ENCODE results near the gene KPNA1. TPM values are rescaled to one million over a fixed set of nuclear protein-coding genes. Genes with fewer than 3 reads are reported as not detected.
A peak's percentile ranks its signal among the peaks of the same experiment; 100 is the strongest.

The KPNA1 gene
- total RNA-seq, 1 donor from 2014 or later, result 46.0 TPM

DNA sequence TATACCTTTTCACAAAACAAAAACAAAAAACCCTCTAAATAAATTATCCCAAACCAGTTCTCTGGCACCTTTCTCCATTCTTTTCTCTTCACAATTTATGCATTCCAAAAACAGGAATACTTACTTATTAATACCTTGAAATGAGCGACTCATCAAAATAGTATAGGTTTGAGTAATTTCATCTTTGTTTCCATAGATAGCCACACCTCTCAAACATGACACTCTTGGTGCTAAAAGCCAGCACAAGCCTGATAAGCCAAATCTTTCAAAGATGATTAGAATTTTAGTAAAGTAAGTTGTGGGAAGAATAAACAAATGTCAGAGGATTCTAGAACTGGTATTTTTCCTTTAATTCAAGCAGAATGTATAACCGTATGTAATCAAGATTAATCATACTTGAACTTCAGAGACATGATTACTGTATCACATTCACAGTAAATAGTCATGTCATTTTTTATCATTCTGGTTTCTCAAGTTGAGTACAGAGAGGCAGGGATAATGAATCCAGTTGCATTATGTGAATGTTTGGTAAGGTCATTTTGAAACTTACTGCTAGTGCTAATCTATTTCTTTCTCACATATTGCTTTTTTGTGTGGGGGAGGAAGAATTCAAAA, 86.8 kb downstream of the KPNA1 start:
- DNase-seq (ENCODE audit: low read depth), result no peak
- Histone ChIP-seq H3K36me3 (ENCODE audit: control insufficient read depth, insufficient read depth, low read length) (peaks cover 3% of the 10 kb centered on the region), H3K4me3 (ENCODE audit: low read depth, low read length) (no peak overlapping the region), H3K27me3 (ENCODE audit: control insufficient read depth, insufficient read depth, low read length) (no peaks in the 10 kb centered on the region)
- TF ChIP-seq, protein P1, sequence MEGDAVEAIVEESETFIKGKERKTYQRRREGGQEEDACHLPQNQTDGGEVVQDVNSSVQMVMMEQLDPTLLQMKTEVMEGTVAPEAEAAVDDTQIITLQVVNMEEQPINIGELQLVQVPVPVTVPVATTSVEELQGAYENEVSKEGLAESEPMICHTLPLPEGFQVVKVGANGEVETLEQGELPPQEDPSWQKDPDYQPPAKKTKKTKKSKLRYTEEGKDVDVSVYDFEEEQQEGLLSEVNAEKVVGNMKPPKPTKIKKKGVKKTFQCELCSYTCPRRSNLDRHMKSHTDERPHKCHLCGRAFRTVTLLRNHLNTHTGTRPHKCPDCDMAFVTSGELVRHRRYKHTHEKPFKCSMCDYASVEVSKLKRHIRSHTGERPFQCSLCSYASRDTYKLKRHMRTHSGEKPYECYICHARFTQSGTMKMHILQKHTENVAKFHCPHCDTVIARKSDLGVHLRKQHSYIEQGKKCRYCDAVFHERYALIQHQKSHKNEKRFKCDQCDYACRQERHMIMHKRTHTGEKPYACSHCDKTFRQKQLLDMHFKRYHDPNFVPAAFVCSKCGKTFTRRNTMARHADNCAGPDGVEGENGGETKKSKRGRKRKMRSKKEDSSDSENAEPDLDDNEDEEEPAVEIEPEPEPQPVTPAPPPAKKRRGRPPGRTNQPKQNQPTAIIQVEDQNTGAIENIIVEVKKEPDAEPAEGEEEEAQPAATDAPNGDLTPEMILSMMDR (IDR thresholded peaks at IDR 0.05; ENCODE audit: insufficient read depth, low read length, poor library complexity, severe bottlenecking), result no peak

DNA sequence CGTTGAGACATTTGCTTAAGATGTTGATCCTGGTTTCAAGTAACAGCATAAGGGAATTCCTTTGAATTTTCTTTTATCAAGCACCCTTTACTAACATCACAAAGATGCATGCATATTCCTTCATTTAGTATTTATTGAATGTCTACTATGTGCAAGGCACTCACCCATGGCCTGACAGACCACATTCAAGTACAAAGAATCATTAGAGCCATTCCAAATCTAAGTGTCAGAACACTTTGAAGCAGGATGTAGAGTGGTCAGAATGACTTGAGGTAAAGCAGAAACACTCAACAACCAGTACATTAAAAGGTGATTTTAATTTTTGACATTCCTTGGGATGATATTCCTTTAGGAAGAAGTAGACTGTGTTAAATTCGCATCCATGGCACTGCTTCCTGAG, 92.9 kb downstream of the KPNA1 start:
- DNase-seq (ENCODE audit: low read depth), result no peak
- TF ChIP-seq, protein P1 (IDR thresholded peaks at IDR 0.05; ENCODE audit: insufficient read depth, low read length, poor library complexity, severe bottlenecking), result no peak
- Histone ChIP-seq H3K27me3 (ENCODE audit: control insufficient read depth, insufficient read depth, low read length) (no peaks in the 10 kb centered on the region), H3K36me3 (ENCODE audit: control insufficient read depth, insufficient read depth, low read length) (peaks cover 5% of the 10 kb centered on the region), H3K4me3 (ENCODE audit: low read depth, low read length) (no peak overlapping the region)

DNA sequence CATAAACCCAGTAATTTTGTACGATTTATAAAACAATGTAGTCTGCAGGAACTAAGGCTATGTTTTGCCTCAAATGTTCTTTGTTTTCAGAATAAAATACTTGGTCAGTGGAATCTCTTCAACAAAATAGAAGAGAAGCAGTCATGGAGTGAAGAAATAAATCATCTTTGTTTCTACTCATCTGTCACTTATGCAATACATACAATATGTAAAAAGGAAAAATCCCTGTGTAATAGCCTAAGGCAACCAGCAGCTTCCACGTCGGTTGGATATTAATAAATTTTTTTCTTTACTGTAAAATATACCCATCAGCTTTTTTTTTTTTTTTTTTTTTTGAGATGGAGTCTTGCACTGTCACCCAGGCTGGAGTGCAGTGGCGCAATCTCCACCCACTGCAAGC, 93.6 kb downstream of the KPNA1 start:
- no peaks in the 10 kb centered on the region for H3K27me3 ChIP-seq (ENCODE audit: control insufficient read depth, insufficient read depth, low read length)
- no peak overlapping the region for H3K4me3 ChIP-seq (ENCODE audit: low read depth, low read length)
- TF ChIP-seq, protein P1 (IDR thresholded peaks at IDR 0.05; ENCODE audit: insufficient read depth, low read length, poor library complexity, severe bottlenecking), result no peak
- H3K36me3 ChIP-seq (ENCODE audit: control insufficient read depth, insufficient read depth, low read length), result peaks cover 2% of the 10 kb centered on the region
- DNase-seq (ENCODE audit: low read depth), result no peak

DNA sequence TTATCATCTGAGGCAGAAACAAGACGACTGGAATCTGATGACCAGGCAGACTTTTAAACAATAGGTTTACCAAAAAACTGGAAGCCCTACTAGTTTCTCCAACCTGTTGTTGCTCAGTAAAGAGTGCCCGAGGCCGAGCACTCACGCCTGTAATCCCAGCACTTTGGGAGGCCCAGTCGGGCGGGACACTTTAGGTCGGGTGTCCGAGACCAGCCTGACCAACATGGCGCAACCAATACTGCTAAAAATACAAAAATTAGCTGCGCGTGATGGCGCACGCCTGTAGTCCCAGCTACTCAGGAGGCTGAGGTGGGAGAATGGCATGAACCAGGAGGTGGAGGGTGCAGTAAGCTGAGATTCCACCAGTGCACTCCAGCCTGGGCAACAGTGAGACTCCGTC, 97.8 kb downstream of the KPNA1 start:
- no peak for DNase-seq (ENCODE audit: low read depth)
- H3K27me3 ChIP-seq (ENCODE audit: control insufficient read depth, insufficient read depth, low read length), result no peaks in the 10 kb centered on the region
- no peaks in the 10 kb centered on the region for H3K36me3 ChIP-seq (ENCODE audit: control insufficient read depth, insufficient read depth, low read length)
- TF ChIP-seq, protein P1 (IDR thresholded peaks at IDR 0.05; ENCODE audit: insufficient read depth, low read length, poor library complexity, severe bottlenecking), result no peak
- H3K4me3 ChIP-seq (ENCODE audit: low read depth, low read length), result peak overlapping the region; percentile 84

DNA sequence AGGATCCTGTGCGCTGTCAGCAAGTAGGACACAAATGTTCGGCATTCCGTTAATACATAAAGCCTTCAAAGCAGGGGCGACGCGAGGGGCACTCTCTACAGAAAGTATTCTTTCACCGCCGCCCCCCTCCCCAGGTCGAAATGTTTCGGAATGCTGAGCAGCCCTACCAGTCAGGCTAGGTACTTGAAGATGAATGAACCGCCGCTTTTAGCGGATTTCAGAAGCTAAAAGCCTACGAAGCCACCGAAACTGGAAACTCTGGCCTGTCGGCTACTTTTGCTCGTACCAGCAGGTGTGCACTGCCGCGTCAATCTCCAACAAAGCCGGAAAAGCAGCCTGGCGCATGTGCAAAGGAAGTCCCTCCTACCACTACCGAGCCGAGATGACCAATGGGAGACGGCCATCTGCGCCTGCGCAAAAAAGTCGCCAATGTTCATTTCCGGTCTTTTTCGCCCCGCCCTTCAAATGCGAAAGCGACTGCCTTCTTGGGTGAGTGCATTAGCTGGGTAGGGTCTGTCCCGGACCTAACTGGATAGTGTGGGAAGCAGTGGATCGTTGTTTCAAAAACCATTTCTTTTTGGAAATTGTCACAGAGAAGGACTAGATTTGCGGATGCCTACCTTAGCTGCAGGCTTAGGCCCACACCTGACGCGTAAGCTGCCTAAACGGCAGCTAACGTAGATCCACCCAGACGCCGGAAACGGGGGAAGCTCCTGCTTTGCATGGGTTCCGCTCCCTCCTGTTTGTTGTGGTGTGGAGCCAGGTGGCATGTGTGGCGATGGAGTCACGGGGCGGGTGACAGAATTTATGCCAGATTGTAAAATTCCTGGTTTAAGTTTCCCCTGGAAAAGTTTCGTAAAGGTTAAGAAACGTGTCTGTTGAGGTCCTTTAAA, 98.7 kb downstream of the KPNA1 start, which contains the start of gene WDR5B:
WDR5B (minus strand) TSS at position 301 of the 893 bp plus-strand sequence. CDS start 534 bp downstream, outside the sequence.
- TF ChIP-seq, protein P1 (IDR thresholded peaks at IDR 0.05; ENCODE audit: insufficient read depth, low read length, poor library complexity, severe bottlenecking), result peak; percentile 15
- Histone ChIP-seq H3K36me3 (ENCODE audit: control insufficient read depth, insufficient read depth, low read length) (no peaks in the 10 kb centered on the region), H3K27me3 (ENCODE audit: control insufficient read depth, insufficient read depth, low read length) (no peaks in the 10 kb centered on the region), H3K4me3 (ENCODE audit: low read depth, low read length) (peak within 1 kb of the TSS; percentile 84)
- DNase-seq (ENCODE audit: low read depth), result peak; percentile 88

Measured in kidney epithelial cell (primary cell).